22Rv1 (cell line): Measurements from ENCODE around the gene TAF4B.

Source experiments
- ZFX ChIP-seq: fragments of 450-650 bp; IDR thresholded peaks from 2 replicates; pipeline ENCODE4 v1.6.1; 2017; ENCODE audit warnings: antibody characterized with exemption, borderline replicate concordance
- TF ChIP-seq, protein P1 (sequence below): fragments of 450-650 bp; IDR thresholded peaks from 2 replicates; pipeline ENCODE4 v1.5.1; 2017; ENCODE audit warnings: mild to moderate bottlenecking

DNA sequence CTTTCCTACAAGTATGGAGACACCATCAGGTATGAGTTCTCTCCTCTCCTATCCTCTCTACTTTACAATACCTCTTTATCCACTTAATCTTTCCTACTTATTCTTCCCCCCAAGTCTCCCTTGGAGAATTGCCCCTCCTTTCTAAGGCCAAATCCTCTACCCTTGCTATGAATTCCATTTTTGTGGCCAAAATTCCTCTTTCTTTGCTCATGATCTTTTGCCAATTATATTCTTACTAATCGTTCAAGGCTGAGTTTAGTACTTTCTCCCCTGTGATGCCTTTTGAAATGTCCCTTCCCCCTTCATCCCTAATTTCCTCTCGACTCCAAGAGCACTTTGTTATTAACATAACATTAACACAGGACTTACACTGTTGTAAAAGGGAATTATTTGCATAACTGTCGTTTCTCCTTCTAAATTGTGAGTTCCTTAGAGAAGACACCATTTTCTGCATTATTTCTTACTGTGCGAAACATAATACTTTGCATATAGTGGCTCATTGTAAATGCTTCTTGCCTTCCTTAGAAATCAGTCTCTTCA is 188.7 kb downstream of the TAF4B start:
- TF ChIP-seq, protein P1, sequence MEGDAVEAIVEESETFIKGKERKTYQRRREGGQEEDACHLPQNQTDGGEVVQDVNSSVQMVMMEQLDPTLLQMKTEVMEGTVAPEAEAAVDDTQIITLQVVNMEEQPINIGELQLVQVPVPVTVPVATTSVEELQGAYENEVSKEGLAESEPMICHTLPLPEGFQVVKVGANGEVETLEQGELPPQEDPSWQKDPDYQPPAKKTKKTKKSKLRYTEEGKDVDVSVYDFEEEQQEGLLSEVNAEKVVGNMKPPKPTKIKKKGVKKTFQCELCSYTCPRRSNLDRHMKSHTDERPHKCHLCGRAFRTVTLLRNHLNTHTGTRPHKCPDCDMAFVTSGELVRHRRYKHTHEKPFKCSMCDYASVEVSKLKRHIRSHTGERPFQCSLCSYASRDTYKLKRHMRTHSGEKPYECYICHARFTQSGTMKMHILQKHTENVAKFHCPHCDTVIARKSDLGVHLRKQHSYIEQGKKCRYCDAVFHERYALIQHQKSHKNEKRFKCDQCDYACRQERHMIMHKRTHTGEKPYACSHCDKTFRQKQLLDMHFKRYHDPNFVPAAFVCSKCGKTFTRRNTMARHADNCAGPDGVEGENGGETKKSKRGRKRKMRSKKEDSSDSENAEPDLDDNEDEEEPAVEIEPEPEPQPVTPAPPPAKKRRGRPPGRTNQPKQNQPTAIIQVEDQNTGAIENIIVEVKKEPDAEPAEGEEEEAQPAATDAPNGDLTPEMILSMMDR = no peak
- no peak for TF ChIP-seq ZFX
